ENCODE data around the gene STX4. TPM values are rescaled to one million over a fixed set of nuclear protein-coding genes. Genes with fewer than 3 reads are reported as not detected.
A peak's percentile ranks its signal among the peaks of the same experiment; 100 is the strongest.

Gene STX4
- total RNA-seq, 1 experiment from 2014 or later = 32.3 TPM

DNA sequence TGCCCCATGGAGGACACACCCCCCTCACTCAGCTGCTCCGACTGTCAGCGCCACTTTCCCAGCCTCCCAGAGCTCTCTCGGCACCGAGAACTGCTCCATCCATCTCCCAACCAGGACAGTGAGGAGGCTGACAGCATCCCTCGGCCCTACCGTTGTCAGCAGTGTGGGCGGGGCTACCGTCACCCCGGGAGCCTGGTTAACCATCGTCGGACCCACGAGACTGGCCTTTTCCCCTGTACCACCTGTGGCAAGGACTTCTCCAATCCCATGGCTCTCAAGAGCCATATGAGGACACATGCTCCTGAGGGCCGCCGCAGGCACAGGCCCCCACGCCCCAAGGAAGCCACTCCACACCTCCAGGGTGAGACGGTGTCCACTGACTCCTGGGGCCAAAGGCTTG, 43.0 kb downstream of the STX4 start:
- peaks cover 16 to 20% of the 10 kb centered on the region in 2 experiments for H3K4me1 Mint-ChIP-seq
- no CpG with 5 or more reads among the region's 16 CpGs for WGBS (ENCODE audit: extremely low coverage, insufficient read length, low lambda C conversion rate)

More for the DNA sequence above, 43.0 kb downstream of the STX4 start:
- Histone ChIP-seq H2BK5ac (ENCODE audit: insufficient read length, low read length) (no peak overlapping the region), H3K9me3 (ENCODE audit: control insufficient read depth, low read depth, low read length) (no peaks in the 10 kb centered on the region), H3K23ac (ENCODE audit: insufficient read length, low read depth, low read length) (no peak overlapping the region), H2AFZ (ENCODE audit: low read length) (no peak overlapping the region), H4K91ac (ENCODE audit: insufficient read length, low read depth, low read length) (no peak overlapping the region), H3K4ac (ENCODE audit: low read depth, low read length) (no peak overlapping the region), H3K18ac (ENCODE audit: insufficient read length, low read depth, low read length) (no peak overlapping the region), H4K5ac (ENCODE audit: insufficient read length, low read depth, low read length) (no peak overlapping the region), H2BK12ac (ENCODE audit: insufficient read length, low read depth, low read length) (no peak overlapping the region), H3K27me3 (ENCODE audit: insufficient read depth, low read length) (no peaks in the 10 kb centered on the region), H3K14ac (ENCODE audit: insufficient read depth, low read length) (no peak overlapping the region), H3K56ac (ENCODE audit: insufficient read length, low read depth, low read length) (no peak overlapping the region), H3K23me2 (ENCODE audit: insufficient read length, low read depth, low read length, poor library complexity, severe bottlenecking) (peaks cover 9% of the 10 kb centered on the region), H2BK120ac (ENCODE audit: low read depth, low read length, poor library complexity, severe bottlenecking) (no peak overlapping the region), H3K4me2 (ENCODE audit: insufficient read depth, insufficient read length, low read length) (no peak overlapping the region), H4K8ac (replicated peaks; ENCODE audit: insufficient read length, low read depth, low read length) (no peak overlapping the region), H3K27ac (ENCODE audit: insufficient read length, low read depth, low read length) (no peak overlapping the region), H3K79me1 (ENCODE audit: insufficient read depth, low read depth, low read length, poor library complexity, severe bottlenecking) (peaks cover 6% of the 10 kb centered on the region), H3K4me1 (ENCODE audit: insufficient read depth, low read length) (no peaks in the 10 kb centered on the region), H2AK5ac (ENCODE audit: insufficient read length, low read length) (no peak overlapping the region), H3T11ph (ENCODE audit: low read length) (no peak overlapping the region), H3K79me2 (ENCODE audit: insufficient read depth, low read length) (peaks cover 18% of the 10 kb centered on the region; the same call in 1 of the 2 replicates), H2BK20ac (ENCODE audit: low read depth, low read length, poor library complexity, severe bottlenecking) (no peak overlapping the region), H3K9ac (ENCODE audit: extremely low read depth, insufficient read length, low read length) (no peak overlapping the region), H4K20me1 (ENCODE audit: control insufficient read depth, insufficient read depth, insufficient read length) (peaks cover 4% of the 10 kb centered on the region), H2BK15ac (ENCODE audit: low read depth, low read length) (no peak overlapping the region)
- DNase-seq = peak; percentile 26
- Mint-ChIP-seq H3K9me3 (no peaks in the 10 kb centered on the region; a peak in 1 of 5 replicates), H3K36me3 (ENCODE audit: insufficient read depth in 1 of 3, low read depth in 3 of 3) (peaks cover 27 to 51% (median 49%) of the 10 kb centered on the region in 3 experiments; a peak in 6 of 7 replicates), H3K4me3 (peak overlapping the region; percentile 40 to 95; a peak in 3 of 5 replicates), H3K27me3 (ENCODE audit: low read depth) (no peaks in the 10 kb centered on the region), H3K27ac (peak overlapping the region in 1 of 3 experiments; percentile 40; a peak in 1 of 7 replicates)
- TF ChIP-seq, protein P1, sequence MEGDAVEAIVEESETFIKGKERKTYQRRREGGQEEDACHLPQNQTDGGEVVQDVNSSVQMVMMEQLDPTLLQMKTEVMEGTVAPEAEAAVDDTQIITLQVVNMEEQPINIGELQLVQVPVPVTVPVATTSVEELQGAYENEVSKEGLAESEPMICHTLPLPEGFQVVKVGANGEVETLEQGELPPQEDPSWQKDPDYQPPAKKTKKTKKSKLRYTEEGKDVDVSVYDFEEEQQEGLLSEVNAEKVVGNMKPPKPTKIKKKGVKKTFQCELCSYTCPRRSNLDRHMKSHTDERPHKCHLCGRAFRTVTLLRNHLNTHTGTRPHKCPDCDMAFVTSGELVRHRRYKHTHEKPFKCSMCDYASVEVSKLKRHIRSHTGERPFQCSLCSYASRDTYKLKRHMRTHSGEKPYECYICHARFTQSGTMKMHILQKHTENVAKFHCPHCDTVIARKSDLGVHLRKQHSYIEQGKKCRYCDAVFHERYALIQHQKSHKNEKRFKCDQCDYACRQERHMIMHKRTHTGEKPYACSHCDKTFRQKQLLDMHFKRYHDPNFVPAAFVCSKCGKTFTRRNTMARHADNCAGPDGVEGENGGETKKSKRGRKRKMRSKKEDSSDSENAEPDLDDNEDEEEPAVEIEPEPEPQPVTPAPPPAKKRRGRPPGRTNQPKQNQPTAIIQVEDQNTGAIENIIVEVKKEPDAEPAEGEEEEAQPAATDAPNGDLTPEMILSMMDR (conservative IDR thresholded peaks at IDR 0.05) = no peak
